CD1c-positive myeloid dendritic cell (primary cell): ENCODE data around the gene IL3RA.
"Not testable (repeated sequence)": the region's sequence is repeated elsewhere in the genome, so short reads cannot be mapped to it uniquely, and the experiment has no call there.

Experiments used
- DNase-seq: peaks from one replicate; pipeline ENCODE4 v3.0.0-alpha.2; 2016; ENCODE audit errors: extremely low spot score

IL3RA gene

GRCh38 chrX:1398431-1399340, 62.1 kb downstream of the IL3RA start:
- DNase-seq: no peak

GRCh38 chrX:1400049-1400448, 63.5 kb downstream of the IL3RA start:
- no peak for DNase-seq

GRCh38 chrX:1400742-1401471, 64.3 kb downstream of the IL3RA start:
- DNase-seq: no peak

GRCh38 chrX:1401611-1402430, 65.2 kb downstream of the IL3RA start:
- no peak for DNase-seq

GRCh38 chrX:1403228-1403627, 66.6 kb downstream of the IL3RA start:
- DNase-seq: no peak

- not testable (repeated sequence) for DNase-seq
Observed at GRCh38 chrX:1403867-1404266, 67.3 kb downstream of the IL3RA start.

GRCh38 chrX:1405769-1406168, 69.2 kb downstream of the IL3RA start:
- DNase-seq: not testable (repeated sequence)

GRCh38 chrX:1407035-1407434, 70.5 kb downstream of the IL3RA start:
- no peak for DNase-seq

GRCh38 chrX:1411326-1411725, 74.7 kb downstream of the IL3RA start:
- no peak for DNase-seq

- no peak for DNase-seq
Observed at GRCh38 chrX:1412551-1413161, 76.1 kb downstream of the IL3RA start.

- DNase-seq: no peak
Observed at GRCh38 chrX:1416327-1416784, 79.8 kb downstream of the IL3RA start.

GRCh38 chrX:1416965-1417760, 80.6 kb downstream of the IL3RA start:
- DNase-seq: no peak

- DNase-seq: no peak
Observed at GRCh38 chrX:1417921-1418771, 81.6 kb downstream of the IL3RA start.

GRCh38 chrX:1418901-1419544, 82.4 kb downstream of the IL3RA start:
- no peak for DNase-seq

- no peak for DNase-seq
Observed at GRCh38 chrX:1419545-1420355, 83.2 kb downstream of the IL3RA start.

GRCh38 chrX:1420371-1420770, 83.8 kb downstream of the IL3RA start:
- no peak for DNase-seq

GRCh38 chrX:1421433-1422134, 85.0 kb downstream of the IL3RA start:
- DNase-seq: no peak

GRCh38 chrX:1422135-1422465, 85.5 kb downstream of the IL3RA start:
- DNase-seq: no peak
